ENCODE data around the gene GDNF.
A peak's percentile ranks its signal among the peaks of the same experiment; 100 is the strongest.
"Not testable (repeated sequence)": the region's sequence is repeated elsewhere in the genome, so short reads cannot be mapped to it uniquely, and the experiment has no call there.

Gene GDNF

GRCh38 chr5:37815913-37816312, 23.9 kb downstream of the GDNF start:
- DNase-seq (ENCODE audit: low spot score): no peak

DNA sequence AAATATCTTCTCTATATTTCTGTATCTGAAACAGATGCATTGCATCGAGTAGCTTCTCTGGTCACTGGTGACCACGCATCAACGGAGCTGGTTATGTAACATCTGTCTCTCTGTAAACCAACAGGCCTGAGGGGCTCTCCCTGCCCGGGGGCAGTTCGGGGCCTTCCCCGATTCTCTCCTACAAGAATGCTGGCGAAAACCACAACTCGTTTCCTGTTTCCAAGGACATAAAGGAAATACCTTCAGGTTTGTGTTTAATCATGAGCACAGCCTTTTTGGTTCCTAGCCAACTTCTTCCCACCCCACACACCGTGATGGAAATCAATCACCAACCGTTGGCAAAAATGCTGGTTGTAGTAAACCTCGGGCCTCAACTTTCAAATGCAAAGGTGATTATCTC, 25.1 kb downstream of the GDNF start:
- DNase-seq (ENCODE audit: low spot score): no peak

- no peak for DNase-seq (ENCODE audit: low spot score)
These were observed 27.5 kb downstream of the GDNF start for GRCh38 chr5:37812365-37812764.

GRCh38 chr5:37811866-37812265, 28.0 kb downstream of the GDNF start:
- DNase-seq (ENCODE audit: low spot score): no peak

GRCh38 chr5:37810311-37810710, 29.5 kb downstream of the GDNF start:
- no peak for DNase-seq (ENCODE audit: low spot score)

DNA sequence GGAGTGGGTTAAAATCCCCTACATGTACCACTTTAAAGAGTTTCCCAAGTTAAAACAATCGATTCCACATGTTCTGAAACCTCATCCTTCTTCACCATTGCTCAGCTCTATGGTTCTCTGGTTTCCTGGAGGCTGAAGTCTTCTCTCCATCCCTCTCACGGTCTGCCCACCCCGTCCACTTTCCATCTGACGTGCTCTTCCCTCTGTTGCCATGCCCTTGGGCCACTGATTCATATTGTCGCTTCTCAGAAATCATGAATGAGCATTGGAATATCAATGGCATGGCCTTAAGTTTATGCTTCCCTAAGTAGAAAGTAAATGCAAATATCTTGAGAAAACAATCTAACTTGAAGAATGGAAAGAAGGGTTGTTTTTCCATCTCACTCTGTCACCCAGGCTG, 30.9 kb downstream of the GDNF start:
- no peak for DNase-seq (ENCODE audit: low spot score)

- no peak for DNase-seq (ENCODE audit: low spot score)
These were observed 32.1 kb downstream of the GDNF start for GRCh38 chr5:37807621-37808301.

GRCh38 chr5:37807015-37807414, 32.8 kb downstream of the GDNF start:
- no peak for DNase-seq (ENCODE audit: low spot score)

- DNase-seq (ENCODE audit: low spot score): no peak
These were observed 33.4 kb downstream of the GDNF start for GRCh38 chr5:37806476-37806875.

- no peak for DNase-seq (ENCODE audit: low spot score)
These were observed 33.8 kb downstream of the GDNF start for GRCh38 chr5:37806016-37806415.

- no peak for DNase-seq (ENCODE audit: low spot score)
These were observed 35.4 kb downstream of the GDNF start for GRCh38 chr5:37804401-37804800.

GRCh38 chr5:37803487-37803886, 36.4 kb downstream of the GDNF start:
- DNase-seq (ENCODE audit: low spot score): no peak

- DNase-seq (ENCODE audit: low spot score): no peak
These were observed 38.3 kb downstream of the GDNF start for GRCh38 chr5:37801521-37801920.

- no peak for DNase-seq (ENCODE audit: low spot score)
These were observed 39.9 kb downstream of the GDNF start for GRCh38 chr5:37799865-37800421.

DNA sequence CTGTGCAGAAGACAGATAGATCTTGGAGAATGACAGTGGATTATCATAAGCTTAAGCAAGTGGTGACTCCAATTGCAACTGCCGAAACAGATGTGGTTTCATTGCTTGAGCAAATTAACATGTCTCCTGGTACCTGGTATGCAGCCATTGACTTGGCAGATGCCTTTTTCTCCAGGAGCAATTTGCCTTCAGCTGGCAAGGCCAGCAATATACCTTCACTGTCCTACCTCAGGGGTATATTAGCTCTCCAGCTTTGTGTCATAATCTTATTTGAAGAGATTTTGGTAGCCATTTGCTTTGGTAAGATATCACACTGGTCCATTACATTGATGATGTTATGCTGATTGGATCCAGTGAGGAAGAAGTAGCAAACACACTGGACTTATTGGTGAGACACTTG, 43.4 kb downstream of the GDNF start:
- not testable (repeated sequence) for DNase-seq (ENCODE audit: low spot score)

DNA sequence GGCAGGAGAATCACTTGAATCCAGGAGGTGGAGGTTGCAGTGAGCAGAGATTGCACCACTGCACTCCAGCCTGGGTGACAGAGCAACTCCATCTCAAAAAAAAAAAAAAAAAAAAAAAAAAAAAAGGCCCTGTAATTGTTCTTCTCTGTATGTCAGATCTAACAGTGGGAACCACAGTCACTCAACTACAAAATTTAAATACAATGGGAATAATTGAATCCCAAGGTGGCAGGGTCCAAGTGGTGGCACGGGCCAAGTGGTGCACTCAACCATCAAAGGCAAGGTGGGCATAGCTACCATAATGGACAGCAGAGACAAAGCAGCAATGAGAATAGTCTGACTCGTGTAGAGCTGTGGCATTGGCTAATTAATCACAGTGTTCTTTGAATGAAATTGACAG, 44.5 kb downstream of the GDNF start:
- not testable (repeated sequence) for DNase-seq (ENCODE audit: low spot score)

DNA sequence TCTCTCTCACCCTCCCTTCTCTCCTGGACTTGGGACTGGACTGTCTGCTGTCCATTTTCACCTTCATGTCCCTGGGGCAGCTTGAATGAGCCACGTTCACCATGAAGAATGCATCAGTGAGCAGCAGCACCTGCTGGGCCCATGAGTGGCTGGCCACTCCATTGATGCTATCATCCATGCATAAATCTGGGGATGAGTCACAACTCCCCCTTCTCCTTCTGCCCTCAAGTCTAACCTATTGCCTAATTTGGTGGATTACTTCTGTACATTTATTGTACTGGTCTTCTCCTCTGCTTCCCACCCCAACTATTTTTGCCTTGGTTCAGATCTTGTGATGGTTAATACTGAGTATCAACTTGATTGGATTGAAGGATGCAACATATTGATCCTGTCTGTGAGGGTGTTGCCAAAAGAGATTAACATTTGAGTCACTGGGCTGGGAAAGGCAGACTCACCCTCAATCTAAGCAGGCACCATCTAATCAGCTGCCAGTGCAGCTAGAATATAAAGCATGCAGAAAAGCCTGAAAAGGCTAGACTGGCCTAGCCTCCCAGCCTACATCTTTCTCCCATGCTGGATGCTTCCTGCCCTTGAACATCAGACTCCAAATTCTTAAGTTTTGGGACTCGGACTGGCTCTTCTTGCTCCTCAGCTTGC, 46.7 kb downstream of the GDNF start:
- peak; percentile 39 for DNase-seq (ENCODE audit: low spot score)

- DNase-seq (ENCODE audit: low spot score): no peak
These were observed 48.5 kb downstream of the GDNF start for GRCh38 chr5:37791321-37791720.

DNA sequence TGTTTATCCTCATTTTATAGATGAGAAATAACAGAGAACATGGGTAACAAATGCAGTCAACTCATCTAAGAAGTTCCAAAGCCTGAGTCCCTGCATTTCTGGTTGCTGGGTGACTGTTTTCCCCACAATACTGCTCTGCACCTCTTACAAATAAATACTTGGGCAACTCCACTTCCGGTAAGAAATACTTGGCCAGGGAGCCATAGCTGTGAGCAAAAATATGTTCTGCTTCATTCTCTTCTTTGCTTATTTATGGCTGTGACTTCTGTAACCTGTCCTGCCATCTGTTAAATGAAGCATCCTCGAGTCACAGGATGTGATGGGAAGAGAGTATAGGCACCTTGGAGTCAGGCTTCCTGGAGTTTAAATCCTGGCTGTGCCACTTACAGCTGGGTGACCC, 49.9 kb downstream of the GDNF start:
- DNase-seq (ENCODE audit: low spot score): peak; percentile 47

GRCh38 chr5:37787742-37788141, 52.1 kb downstream of the GDNF start:
- DNase-seq (ENCODE audit: low spot score): no peak

GRCh38 chr5:37786862-37787519, 52.9 kb downstream of the GDNF start:
- DNase-seq (ENCODE audit: low spot score): peak; percentile 43

GRCh38 chr5:37786416-37786815, 53.4 kb downstream of the GDNF start:
- no peak for DNase-seq (ENCODE audit: low spot score)

- DNase-seq (ENCODE audit: low spot score): not testable (repeated sequence)
These were observed 58.4 kb downstream of the GDNF start for GRCh38 chr5:37781409-37781808.
